HUES64 (cell line): Measurements from ENCODE around the gene KCNG4.

ENCODE experiments used
- H3K27ac ChIP-seq: 2 replicates; pipeline ENCODE4 v1.7.0; 2013; ENCODE audit warnings: low read depth, low read length, inconsistent platforms
- H3K27me3 ChIP-seq: 2 replicates; pipeline ENCODE4 v1.6.1; 2013; ENCODE audit warnings: mild to moderate bottlenecking, low read length; ENCODE audit not compliant: insufficient read depth
- H3K36me3 ChIP-seq: 2 replicates; pipeline ENCODE4 v1.6.1; 2013; ENCODE audit warnings: mild to moderate bottlenecking, low read length; ENCODE audit not compliant: insufficient read depth
- H3K4me1 ChIP-seq: 2 replicates; pipeline ENCODE4 v1.6.1; 2013; ENCODE audit warnings: mild to moderate bottlenecking, low read length, moderate library complexity; ENCODE audit not compliant: insufficient read depth
- H3K4me3 ChIP-seq: 2 replicates; pipeline ENCODE4 v1.5.1; 2013; ENCODE audit warnings: mild to moderate bottlenecking, low read length, moderate library complexity
- H3K9ac ChIP-seq: 2 replicates; pipeline ENCODE4 v1.6.1; 2013; ENCODE audit warnings: mild to moderate bottlenecking, low read depth, low read length
- H3K9me3 ChIP-seq: 2 replicates; pipeline ENCODE4 v1.6.1; 2013; ENCODE audit warnings: low read depth, low read length; ENCODE audit not compliant: insufficient read depth
- whole genome bisulfite sequencing: fragments of 150-250, 120-280 bp; methylation state at CpG from one replicate; pipeline ENCODE4 v1.1.7; 2013; ENCODE audit warnings: missing lambda C conversion rate; 5-methylcytosine and 5-hydroxymethylcytosine counted together

Gene KCNG4

DNA sequence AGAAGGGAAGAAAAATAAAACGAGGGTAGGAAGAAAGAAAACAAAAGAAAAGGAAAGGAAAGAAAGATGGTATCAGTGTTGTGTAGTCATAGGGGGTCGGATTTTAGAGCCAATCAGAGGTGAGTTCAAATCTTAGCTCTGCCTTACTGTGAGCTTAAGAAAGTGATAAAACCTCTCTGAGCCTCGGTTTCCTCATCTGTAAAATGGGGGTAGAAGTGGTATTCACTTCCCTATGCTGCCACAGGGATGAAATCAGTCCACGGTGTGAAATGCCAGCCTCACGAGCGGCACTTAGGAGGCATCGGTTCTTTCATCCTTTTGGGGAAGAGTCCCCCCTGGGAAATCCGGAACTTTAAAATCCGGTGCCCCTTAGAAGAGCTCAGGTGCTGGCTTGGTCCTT, 6.1 kb downstream of the KCNG4 start:
- no peaks in the 10 kb centered on the region for H3K27me3 ChIP-seq
- no peak overlapping the region for H3K4me3 ChIP-seq
- no peak overlapping the region for H3K9ac ChIP-seq
- 84% methylated on average over 9 of the region's 9 CpGs for WGBS
- H3K27ac ChIP-seq = no peak overlapping the region
- 0 out of 2 replicates have a peak, but pooled peaks cover 2% of the 10 kb centered on the region for H3K4me1 ChIP-seq
- no peaks in the 10 kb centered on the region for H3K9me3 ChIP-seq
- no peaks in the 10 kb centered on the region for H3K36me3 ChIP-seq

DNA sequence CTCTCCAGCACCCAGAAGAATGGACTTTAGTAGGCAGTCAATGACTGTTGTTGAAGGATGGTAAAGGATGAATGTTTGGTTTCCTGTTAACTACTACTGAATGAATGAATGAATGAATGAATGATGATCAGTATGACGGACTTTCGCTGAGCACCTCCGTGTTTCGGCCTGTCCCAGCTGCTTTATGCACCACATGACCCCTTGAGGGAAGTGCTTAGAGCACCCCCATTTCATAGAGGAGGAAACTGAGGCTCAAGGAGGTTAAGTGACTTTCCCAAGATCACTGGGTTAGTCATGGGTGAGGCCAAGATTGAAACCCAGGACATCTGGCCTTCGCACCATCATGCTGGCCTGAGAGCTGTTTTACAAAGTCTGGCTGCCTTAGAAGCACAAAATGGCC, 6.8 kb downstream of the KCNG4 start:
- Histone ChIP-seq H3K9ac (no peak overlapping the region), H3K27me3 (no peaks in the 10 kb centered on the region), H3K4me3 (no peak overlapping the region), H3K4me1 (peaks cover 5% of the 10 kb centered on the region; the same call in 1 of the 2 replicates), H3K36me3 (no peaks in the 10 kb centered on the region), H3K27ac (no peak overlapping the region), H3K9me3 (no peaks in the 10 kb centered on the region)
- 95% methylated on average over 5 of the region's 5 CpGs for WGBS

DNA sequence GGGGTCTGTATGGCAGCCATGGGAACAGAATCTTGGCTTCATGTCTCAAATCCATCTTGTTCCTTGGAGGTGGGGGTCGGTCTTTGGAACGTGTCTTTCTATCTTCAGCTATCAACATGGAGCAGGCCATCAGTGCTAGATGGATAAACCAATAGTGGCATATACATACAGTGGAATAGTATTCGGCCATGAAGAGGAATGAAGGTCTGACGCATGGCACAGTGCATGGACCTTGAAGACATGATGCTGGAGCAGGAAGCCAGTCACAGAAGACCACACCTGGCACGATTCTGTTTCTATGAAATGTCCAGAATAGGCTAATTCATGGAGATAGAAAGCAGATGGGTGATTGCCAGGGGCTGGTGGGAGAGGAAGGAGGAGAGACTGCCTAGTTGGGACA, 7.8 kb downstream of the KCNG4 start:
- WGBS = 86% methylated on average over 5 of the region's 5 CpGs

DNA sequence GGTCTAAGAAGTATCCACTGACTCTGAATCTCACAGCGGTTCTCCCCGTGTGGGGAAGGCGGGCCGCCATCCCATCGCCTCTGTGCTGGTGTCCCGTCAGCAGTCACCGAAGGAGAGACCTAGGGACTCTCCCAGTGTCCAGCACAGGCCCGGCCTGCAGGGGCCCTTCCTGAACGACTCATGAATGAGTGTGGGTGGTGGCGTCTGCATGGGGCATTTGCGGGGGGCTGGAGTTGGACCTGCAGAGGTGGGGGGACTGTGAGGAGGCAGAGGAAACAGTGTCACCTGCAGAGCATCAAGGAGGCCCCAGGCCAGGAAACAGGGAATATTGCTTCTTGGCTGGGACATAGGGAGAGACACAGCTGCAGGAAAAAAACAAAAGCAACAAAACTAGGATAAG, 10.3 kb downstream of the KCNG4 start:
- no peak overlapping the region for H3K27ac ChIP-seq
- no peak overlapping the region for H3K9ac ChIP-seq
- no peak overlapping the region for H3K4me3 ChIP-seq
- H3K9me3 ChIP-seq = no peaks in the 10 kb centered on the region
- no peaks in the 10 kb centered on the region for H3K27me3 ChIP-seq
- 82% methylated on average over 11 of the region's 11 CpGs for WGBS
- no peaks in the 10 kb centered on the region for H3K36me3 ChIP-seq
- peaks cover 6% of the 10 kb centered on the region; the same call in 1 of the 2 replicates for H3K4me1 ChIP-seq

More for the DNA sequence above, 7.8 kb downstream of the KCNG4 start:
- Histone ChIP-seq H3K4me1 (peaks cover 6% of the 10 kb centered on the region; the same call in 1 of the 2 replicates), H3K9me3 (no peaks in the 10 kb centered on the region), H3K4me3 (no peak overlapping the region), H3K36me3 (no peaks in the 10 kb centered on the region), H3K27me3 (no peaks in the 10 kb centered on the region), H3K9ac (no peak overlapping the region), H3K27ac (no peak overlapping the region)

DNA sequence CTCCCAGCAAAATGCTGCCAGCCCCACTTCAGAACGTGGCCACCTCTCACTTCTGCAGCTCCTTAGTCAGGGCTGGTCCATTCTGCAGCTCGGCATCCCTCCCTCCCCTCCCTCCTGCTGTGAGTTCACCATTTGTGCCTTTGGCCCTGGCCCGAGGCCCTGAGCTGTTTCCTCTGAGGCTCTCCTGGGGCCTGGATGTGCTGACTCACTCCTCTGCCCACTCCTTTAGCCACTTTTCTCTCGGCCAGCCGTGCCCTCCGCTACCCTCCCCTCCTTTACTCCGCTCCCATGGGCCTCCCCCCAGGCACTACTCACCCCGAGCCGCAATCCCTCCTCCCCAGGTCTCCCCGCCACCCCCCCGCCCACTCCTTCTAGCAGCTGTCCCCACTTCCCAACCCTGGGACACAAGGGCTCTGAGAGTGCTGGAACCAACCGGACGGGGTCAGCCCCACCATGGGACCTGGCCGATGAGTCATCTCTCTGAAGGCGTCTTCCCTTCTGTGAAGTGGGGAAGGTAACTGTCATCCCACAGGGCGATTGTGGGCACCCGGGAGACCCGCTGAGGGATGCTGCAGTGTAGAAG, 11.5 kb downstream of the KCNG4 start:
- Histone ChIP-seq H3K9ac (0 out of 2 replicates have a peak overlapping the region, but pooled peaks have one; percentile 8), H3K27me3 (no peaks in the 10 kb centered on the region), H3K4me3 (no peak overlapping the region), H3K4me1 (peaks cover 6% of the 10 kb centered on the region; the same call in 1 of the 2 replicates), H3K9me3 (no peaks in the 10 kb centered on the region), H3K27ac (0 out of 2 replicates have a peak overlapping the region, but pooled peaks have one; percentile 55), H3K36me3 (no peaks in the 10 kb centered on the region)
- 22% methylated on average over 18 of the region's 18 CpGs for WGBS

DNA sequence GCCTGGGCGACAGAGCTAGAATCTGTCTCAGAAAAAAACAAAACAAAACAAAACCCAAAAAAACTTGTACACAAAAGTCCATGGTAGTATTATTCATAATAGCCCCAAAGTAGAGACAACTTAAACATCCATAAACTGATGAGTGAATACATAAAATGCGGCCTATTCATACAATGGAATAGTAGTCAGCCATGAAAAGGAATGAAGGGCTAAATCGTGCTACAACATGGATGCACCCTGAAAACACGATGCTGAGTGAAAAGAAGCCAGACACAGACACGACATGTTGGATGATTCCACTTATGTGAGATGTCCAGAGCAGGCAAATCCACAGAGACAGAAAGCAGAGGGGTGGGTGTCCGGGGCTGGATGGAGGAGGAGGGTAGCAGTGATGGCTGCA, 12.3 kb downstream of the KCNG4 start:
- H3K9me3 ChIP-seq = no peaks in the 10 kb centered on the region

DNA sequence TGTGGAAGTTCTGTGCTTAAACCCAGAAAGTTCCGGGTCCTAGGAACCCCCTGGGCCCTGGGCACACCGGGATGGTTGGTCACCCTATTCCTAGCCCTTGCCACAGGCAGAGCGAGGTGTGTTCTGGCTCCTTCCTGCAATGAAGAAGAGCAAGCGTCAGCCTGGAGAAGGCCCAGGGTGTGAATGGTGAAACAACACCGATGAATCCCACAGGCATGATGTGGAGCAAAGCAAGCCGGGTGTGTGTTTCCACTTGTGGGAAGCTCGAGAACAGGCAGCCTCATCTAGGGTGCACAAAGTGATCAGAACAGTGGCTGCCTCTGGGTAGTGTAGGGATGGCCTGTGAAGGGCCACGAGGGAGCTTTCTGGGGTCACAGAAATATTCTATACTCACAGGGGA, 13.8 kb downstream of the KCNG4 start:
- Histone ChIP-seq H3K27me3 (no peaks in the 10 kb centered on the region), H3K9ac (no peak overlapping the region), H3K36me3 (no peaks in the 10 kb centered on the region), H3K27ac (no peak overlapping the region), H3K9me3 (no peaks in the 10 kb centered on the region), H3K4me1 (peaks cover 6% of the 10 kb centered on the region; the same call in 1 of the 2 replicates), H3K4me3 (no peak overlapping the region)
- 89% methylated on average over 8 of the region's 8 CpGs for whole genome bisulfite sequencing

More for the DNA sequence above, 12.3 kb downstream of the KCNG4 start:
- Histone ChIP-seq H3K4me3 (no peak overlapping the region), H3K27me3 (no peaks in the 10 kb centered on the region), H3K9ac (no peak overlapping the region), H3K27ac (no peak overlapping the region), H3K36me3 (no peaks in the 10 kb centered on the region), H3K4me1 (peaks cover 6% of the 10 kb centered on the region; the same call in 1 of the 2 replicates)
- WGBS = 91% methylated on average over 6 of the region's 6 CpGs

DNA sequence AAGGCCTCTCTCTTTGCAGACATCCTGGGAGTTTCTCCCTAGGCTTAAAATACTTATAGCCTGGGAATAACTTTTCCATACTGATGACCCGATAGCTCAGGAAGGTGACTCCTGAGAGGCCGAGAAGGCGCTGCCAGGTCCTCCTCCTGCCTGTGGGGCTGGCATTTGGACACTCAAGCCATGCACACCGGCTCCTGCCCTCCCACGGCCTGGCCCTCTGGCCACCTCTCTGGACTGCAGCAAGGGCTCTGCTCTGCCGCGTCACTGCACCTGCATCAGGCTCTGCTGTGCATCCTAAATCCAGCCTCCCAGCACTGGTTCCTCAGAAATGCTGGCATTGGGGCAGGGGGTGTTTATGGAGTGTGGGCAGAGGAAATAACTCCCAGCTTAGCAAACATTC, 14.2 kb downstream of the KCNG4 start:
- Histone ChIP-seq H3K4me3 (no peak overlapping the region), H3K9ac (no peak overlapping the region), H3K27ac (no peak overlapping the region), H3K27me3 (no peaks in the 10 kb centered on the region), H3K36me3 (no peaks in the 10 kb centered on the region), H3K4me1 (peaks cover 6% of the 10 kb centered on the region; the same call in 1 of the 2 replicates), H3K9me3 (no peaks in the 10 kb centered on the region)
- WGBS = 95% methylated on average over 7 of the region's 7 CpGs

DNA sequence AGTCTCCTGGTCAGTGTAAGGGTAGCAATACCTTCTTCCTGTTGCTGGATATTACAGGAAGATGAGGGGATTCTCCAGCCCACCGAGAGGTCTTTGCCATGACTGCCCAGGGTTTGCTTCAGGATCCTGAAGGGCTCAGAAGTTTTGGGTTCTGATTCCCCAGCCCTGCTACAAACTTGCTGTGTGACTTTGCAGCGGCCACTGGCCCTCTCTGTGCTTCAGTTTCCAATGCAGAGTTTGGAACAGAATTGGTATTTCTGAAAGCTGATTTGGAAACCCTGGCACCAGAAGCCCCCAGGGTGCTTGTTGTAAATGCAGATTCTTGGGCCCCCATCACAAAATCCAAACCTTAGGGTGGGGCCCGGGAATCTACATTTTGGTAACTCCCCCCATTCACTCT, 14.7 kb downstream of the KCNG4 start:
- Histone ChIP-seq H3K27me3 (no peaks in the 10 kb centered on the region), H3K27ac (no peak overlapping the region), H3K9me3 (no peaks in the 10 kb centered on the region), H3K4me1 (peaks cover 6% of the 10 kb centered on the region; the same call in 1 of the 2 replicates), H3K36me3 (no peaks in the 10 kb centered on the region), H3K4me3 (no peak overlapping the region), H3K9ac (no peak overlapping the region)
- 84% methylated on average over 3 of the region's 3 CpGs for WGBS

DNA sequence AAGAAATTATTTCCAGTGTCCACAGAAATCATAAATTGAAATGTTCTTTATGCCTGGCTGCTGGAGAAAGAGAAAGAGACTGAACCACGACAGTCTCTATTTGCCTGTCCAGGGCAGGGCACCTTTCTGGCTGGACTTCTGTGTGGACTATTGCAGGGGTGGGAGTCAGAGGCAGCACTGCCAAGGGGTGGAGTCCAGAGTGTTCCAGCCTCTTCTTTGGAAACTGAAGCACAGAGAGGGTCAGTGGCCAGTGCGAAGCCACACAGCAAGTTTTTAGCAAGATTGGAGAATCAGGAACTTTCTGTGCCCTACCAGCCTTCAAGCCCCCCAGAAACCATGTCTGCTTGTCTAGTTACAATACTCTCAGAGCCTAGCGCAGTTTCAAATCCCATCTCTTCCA, 15.3 kb downstream of the KCNG4 start:
- no peak overlapping the region for H3K4me3 ChIP-seq
- H3K9me3 ChIP-seq = no peaks in the 10 kb centered on the region
- peaks cover 6% of the 10 kb centered on the region; the same call in 1 of the 2 replicates for H3K4me1 ChIP-seq
- H3K9ac ChIP-seq = no peak overlapping the region
- H3K27ac ChIP-seq = no peak overlapping the region
- no peaks in the 10 kb centered on the region for H3K27me3 ChIP-seq
- no peaks in the 10 kb centered on the region for H3K36me3 ChIP-seq
- 91% methylated on average over 3 of the region's 3 CpGs for WGBS

DNA sequence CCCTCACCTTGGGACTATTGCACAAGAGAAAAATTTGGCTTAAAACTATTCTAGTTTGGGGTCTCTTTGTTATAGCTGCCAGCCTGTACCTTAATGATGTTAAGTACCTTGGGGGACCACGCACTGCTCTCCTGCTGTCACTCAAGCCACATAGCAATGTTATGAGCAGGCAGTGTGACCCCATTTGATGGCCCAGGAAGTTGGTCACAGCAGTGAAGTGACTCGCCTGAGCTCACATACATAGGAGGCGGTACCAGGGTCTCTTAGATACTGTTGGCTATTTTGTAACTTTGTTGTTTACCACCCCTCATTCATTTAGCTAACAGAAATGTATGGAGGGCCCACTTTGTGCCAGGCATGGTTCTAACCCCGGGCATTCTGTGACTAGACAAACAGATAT, 16.4 kb downstream of the KCNG4 start:
- no peaks in the 10 kb centered on the region for H3K27me3 ChIP-seq
- no peak overlapping the region for H3K4me3 ChIP-seq
- 89% methylated on average over 4 of the region's 4 CpGs for WGBS
- H3K27ac ChIP-seq = no peak overlapping the region
- no peaks in the 10 kb centered on the region for H3K36me3 ChIP-seq
- H3K9ac ChIP-seq = no peak overlapping the region
- peaks cover 11% of the 10 kb centered on the region; the same call in 1 of the 2 replicates for H3K4me1 ChIP-seq
- no peaks in the 10 kb centered on the region for H3K9me3 ChIP-seq
